ENCODE results near the gene ELOVL6.
A peak's percentile ranks its signal among the peaks of the same experiment; 100 is the strongest.
"Not testable (repeated sequence)": the region's sequence is repeated elsewhere in the genome, so short reads cannot be mapped to it uniquely, and the experiment has no call there.

Gene ELOVL6

DNA sequence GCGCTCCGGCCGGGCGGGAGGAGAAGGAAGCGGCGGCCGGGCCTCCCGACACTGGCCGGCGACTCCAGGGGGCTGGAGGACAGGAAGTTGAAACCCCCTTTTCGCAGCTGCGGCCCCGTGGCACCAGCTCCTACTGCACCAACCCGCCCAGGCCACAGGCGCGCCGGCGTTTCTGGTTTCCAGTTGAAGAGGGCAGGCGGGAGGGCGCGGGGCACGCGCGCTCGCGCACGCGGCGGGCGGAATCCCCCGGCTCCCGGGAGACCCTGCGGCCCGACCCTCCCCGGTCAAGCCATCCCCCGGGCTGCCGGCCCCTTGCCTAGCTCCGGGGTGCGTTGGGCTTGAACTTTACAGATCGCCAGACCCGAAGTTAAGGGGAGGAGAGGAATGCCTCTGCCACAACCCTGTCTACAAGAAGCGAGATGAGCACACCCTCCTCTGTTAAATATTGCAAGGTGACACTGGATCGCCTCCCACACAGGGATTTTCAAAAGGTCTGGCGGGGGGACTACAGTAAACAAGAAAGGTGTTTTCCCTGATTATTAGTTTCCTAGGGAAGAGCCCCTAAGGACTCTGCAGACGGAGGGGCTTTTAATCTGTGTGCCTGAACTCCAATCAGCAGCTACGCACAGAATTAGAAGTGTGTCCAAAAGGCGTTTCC lies 1.4 kb downstream of the ELOVL6 start:
- TF ChIP-seq, protein P1, sequence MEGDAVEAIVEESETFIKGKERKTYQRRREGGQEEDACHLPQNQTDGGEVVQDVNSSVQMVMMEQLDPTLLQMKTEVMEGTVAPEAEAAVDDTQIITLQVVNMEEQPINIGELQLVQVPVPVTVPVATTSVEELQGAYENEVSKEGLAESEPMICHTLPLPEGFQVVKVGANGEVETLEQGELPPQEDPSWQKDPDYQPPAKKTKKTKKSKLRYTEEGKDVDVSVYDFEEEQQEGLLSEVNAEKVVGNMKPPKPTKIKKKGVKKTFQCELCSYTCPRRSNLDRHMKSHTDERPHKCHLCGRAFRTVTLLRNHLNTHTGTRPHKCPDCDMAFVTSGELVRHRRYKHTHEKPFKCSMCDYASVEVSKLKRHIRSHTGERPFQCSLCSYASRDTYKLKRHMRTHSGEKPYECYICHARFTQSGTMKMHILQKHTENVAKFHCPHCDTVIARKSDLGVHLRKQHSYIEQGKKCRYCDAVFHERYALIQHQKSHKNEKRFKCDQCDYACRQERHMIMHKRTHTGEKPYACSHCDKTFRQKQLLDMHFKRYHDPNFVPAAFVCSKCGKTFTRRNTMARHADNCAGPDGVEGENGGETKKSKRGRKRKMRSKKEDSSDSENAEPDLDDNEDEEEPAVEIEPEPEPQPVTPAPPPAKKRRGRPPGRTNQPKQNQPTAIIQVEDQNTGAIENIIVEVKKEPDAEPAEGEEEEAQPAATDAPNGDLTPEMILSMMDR (conservative IDR thresholded peaks at IDR 0.05; ENCODE audit: low read depth, low read length): no peak
- H3K4me3 ChIP-seq (ENCODE audit: low read length): peak overlapping the region; percentile 88
- DNase-seq (ENCODE audit: low read depth): no peak

DNA sequence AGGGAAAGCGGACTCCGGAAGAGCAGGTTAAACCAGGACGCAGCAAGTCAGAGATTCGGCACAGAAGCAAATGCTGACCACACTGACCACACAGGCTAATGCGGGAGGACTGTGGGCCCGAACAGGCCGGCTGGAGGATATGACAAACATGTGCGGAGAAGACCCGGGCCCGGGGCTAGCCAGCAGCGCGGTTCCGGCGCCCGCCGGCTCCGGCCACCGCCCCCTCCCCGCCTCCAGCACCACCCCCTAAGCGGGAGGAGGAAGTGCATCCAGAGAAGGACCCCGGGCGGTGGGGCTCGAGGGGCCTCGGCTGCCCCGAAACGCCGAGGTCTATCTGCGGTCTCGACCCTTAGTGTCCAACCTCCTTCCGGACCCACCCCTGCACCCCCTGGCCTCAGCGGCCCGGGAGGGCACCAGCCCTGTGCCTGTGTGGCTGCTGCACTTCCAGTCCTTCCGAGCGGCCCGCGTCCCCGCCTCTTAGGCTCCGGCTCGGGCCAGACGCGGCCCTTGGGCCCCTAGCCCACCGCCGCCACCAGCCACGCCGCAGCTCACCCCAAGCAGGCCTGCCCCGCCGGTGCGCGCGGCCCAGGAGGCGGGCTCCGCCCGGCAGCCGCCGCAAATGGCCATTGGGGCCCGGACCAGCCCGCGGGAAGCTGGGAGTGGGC lies 2.1 kb downstream of the ELOVL6 start:
- no peak for DNase-seq (ENCODE audit: low read depth)
- H3K4me3 ChIP-seq (ENCODE audit: low read length): peak overlapping the region; percentile 88
- TF ChIP-seq, protein P1 (conservative IDR thresholded peaks at IDR 0.05; ENCODE audit: low read depth, low read length): no peak

DNA sequence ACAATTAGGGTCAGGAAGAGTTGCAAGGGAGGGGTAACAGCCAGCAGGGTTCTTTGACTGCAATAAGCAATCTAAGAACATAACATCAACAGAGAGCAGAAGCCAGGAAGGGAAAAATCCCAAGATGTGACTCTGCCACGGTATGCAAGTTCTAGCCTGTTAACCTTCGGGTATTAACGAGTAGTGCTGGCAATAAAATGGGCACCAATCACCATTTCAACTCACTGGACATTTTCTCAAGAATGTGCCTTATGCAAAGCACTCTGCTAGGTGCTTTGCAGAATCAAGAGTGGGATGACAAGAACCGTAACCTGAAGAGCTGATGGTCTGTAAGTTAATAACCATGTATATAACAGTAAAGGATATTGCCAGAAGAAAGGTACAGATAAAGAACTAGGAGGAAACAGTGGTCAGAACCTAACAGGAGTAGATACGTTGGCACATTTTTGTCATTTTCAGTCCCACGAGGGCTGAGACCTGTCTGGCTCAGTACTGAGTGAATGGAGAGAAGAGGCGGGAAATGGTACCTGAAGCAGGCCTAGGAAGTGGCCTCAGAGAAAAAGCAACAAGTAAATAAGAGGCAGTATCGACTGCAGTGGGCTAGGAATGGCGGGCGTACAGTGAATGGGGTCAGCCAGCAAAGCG lies 2.7 kb downstream of the ELOVL6 start:
- TF ChIP-seq, protein P1 (conservative IDR thresholded peaks at IDR 0.05; ENCODE audit: low read depth, low read length): no peak
- peak overlapping the region; percentile 88 for H3K4me3 ChIP-seq (ENCODE audit: low read length)
- no peak for DNase-seq (ENCODE audit: low read depth)

DNA sequence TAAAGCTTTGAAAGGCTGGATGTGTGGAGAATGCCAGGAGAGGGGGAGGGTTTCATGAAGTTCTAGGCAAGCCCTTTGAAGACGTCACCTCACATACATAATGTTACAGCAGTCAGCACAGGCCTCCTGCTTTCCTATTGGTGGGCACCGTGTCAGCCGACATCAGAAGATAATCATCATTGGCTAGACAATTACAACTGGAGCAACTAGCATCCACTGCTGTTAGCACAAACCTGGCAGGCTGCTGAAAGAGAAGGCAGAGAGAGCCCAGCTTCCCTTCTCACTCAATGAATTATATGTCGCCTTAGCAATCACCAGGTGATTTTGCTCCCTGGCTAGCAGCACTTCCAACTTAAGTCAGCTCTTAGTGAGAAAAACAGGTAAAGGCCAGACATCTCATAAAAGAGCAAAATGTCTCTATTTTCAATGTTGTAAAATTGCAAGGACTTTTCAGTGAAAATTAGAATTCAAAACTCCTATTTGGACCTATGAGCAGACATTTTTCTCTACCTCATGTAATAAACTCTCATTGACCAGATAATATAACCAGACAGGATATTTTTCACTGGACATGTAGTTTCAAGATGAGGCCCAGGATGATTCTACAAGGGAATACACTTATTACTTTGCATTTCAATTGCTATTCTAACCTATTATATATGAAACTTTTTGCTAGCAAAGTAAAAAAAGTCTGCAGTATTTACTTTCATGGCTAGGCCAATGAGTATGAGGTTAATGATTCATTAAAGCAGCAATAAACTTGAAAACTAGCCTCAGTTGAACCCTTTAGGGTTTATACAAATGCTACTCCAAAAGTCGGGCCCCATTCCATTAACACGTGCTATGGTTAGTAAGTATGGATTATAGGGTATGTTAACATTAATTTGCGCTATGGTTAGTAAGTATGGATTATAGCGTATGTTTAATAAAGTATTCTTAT lies 4.3 kb downstream of the ELOVL6 start:
- no peak overlapping the region for H3K4me3 ChIP-seq (ENCODE audit: low read length)
- peak; percentile 98 for DNase-seq (ENCODE audit: low read depth)
- TF ChIP-seq, protein P1 (conservative IDR thresholded peaks at IDR 0.05; ENCODE audit: low read depth, low read length): no peak

DNA sequence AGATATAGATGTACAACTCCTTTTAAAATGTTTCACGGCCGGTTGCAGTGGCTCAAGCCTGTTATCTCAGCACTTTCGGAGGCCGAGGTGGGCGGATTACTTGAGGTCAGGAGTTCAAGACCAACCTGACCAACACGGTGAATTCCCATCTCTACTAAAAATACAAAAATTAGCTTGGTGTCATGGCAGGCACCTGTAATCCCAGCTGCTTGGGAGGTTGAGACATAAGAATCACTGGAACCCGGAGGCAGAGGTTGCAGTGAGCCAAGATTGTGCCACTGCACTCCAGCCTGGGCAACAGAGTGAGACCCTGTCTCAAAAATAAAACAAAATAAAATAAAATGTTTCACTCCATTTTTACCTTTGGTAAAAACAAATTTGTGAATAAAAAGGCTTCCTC lies 5.1 kb downstream of the ELOVL6 start:
- not testable (repeated sequence) for H3K4me3 ChIP-seq (ENCODE audit: low read length); DNase-seq (ENCODE audit: low read depth)

DNA sequence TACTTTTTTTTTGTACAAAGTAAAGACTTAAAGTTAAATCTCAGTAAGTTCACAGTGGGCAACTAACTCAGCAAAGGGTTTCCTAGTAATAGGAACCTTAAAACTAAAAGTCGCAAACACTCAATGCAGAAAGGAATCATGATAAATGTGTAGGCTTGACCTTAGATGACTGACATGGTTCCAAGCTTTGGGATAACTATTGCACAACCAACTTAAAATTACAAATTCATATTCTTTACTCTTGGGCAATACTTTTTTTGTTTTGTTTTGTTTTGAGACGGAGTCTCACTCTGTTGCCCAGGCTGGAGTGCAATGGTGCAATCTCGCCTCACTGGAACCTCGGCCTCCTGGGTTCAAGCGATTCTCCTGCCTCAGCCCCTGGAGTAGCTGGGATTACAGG lies 8.2 kb downstream of the ELOVL6 start:
- no peak for DNase-seq (ENCODE audit: low read depth)
- H3K4me3 ChIP-seq (ENCODE audit: low read length): no peak overlapping the region
- TF ChIP-seq, protein P1 (conservative IDR thresholded peaks at IDR 0.05; ENCODE audit: low read depth, low read length): no peak

DNA sequence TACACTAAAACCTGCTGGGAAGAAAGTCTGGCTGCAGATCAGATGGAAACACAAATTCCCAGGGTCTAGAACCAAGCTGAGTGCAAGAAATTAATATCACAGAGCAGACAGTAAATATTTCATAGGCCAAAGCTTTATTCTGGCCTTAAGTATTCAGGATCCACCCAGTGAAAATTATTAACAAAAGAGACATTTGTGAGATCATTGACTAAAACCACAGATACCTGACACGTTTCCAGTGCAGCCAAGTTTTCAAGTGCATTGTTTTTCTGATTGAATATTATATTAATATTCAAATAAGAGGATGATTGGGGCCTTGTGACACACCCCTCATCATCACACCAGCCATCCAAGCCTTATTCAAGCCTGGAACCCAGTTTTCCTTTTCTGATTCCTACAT lies 10.3 kb downstream of the ELOVL6 start:
- DNase-seq (ENCODE audit: low read depth): no peak
- H3K4me3 ChIP-seq (ENCODE audit: low read length): no peak overlapping the region
- TF ChIP-seq, protein P1 (conservative IDR thresholded peaks at IDR 0.05; ENCODE audit: low read depth, low read length): no peak

Data from retinal pigment epithelial cell (primary cell).